H1 (cell line): ENCODE results near the gene DNMT3B. TPM values are rescaled to one million over a fixed set of nuclear protein-coding genes. Genes with fewer than 3 reads are reported as not detected.

ENCODE experiments used
- CTBP2 ChIP-seq: IDR thresholded peaks from 2 replicates; pipeline ENCODE4 v1.7.0; 2011; ENCODE audit warnings: borderline replicate concordance, mild to moderate bottlenecking, moderate library complexity, mixed read lengths, low read length; ENCODE audit not compliant: insufficient read depth, insufficient read length
- GABPA ChIP-seq: IDR thresholded peaks from 2 replicates; pipeline ENCODE4 v1.6.1; 2011; ENCODE audit warnings: mild to moderate bottlenecking, low read length, moderate library complexity, borderline replicate concordance; ENCODE audit not compliant: insufficient read depth
- TAF1 ChIP-seq: IDR thresholded peaks from 2 replicates; pipeline ENCODE4 v1.6.1; 2011; ENCODE audit warnings: mild to moderate bottlenecking, low read depth, low read length
- polyA plus RNA-seq, 7 experiments: library from polyadenylated mRNA; depleted of rRNA in 3 of 7; stranded (reverse) in 5 of 7; unstranded in 2 of 7; fragments of >200 nt in 5 of 7; fragments of 200-250 nt in 2 of 7; gene quantifications; 1 replicate in 5 of 7; 2 replicates in 1 of 7; 4 replicates in 1 of 7; pipeline versions ENCODE4 v1.2.1 to v1.2.3, GENCODE V29; 2011 to 2013; ENCODE audit warnings: missing spikeins in 2 of 7, mixed read lengths in 2 of 7
- total RNA-seq: library from RNA; stranded (reverse); fragmentation: NEBNext Ultra II Directional; extraction: Animal tissue kit (Norgen Biotek cat#: 25700); gene quantifications from 2 replicates; pipeline ENCODE4 v1.2.1, GENCODE V29; 2021
- TF ChIP-seq, protein P1 (sequence below): fragments of 300-600 bp; sonication (generic); IDR thresholded peaks from 2 replicates; pipeline ENCODE4 v1.7.1; 2012; ENCODE audit warnings: low read length, moderate library complexity, mild to moderate bottlenecking, inconsistent platforms; ENCODE audit not compliant: insufficient replicate concordance

DNMT3B gene
- total and polyA plus RNA-seq, 2 of the 8 experiments (the other 6 are each of a cell fraction or from before 2014, with no cell fraction given), result 433 to 1,016 TPM

DNA sequence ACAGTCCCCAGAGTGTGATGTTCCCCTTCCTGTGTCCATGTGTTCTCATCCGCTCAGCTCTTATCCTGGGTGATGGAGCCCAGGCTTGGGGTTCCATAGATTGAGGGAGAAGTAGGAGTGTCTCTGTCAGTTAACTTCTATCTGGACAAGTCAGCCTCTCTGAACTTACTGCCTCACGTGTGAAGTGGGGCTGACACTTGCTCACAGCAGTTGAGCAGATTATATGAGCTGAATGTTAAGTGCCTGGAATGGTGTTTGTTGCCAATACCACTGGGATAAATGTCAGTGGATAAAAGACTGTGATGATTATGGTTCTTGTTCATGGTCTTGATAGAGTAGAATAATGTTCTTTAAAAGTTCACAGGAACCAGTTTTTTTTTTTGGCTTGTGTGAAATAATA is 79.4 kb downstream of the DNMT3B start (continued):
- TF ChIP-seq GABPA (no peak), CTBP2 (no peak), TAF1 (no peak)
- TF ChIP-seq, protein P1, sequence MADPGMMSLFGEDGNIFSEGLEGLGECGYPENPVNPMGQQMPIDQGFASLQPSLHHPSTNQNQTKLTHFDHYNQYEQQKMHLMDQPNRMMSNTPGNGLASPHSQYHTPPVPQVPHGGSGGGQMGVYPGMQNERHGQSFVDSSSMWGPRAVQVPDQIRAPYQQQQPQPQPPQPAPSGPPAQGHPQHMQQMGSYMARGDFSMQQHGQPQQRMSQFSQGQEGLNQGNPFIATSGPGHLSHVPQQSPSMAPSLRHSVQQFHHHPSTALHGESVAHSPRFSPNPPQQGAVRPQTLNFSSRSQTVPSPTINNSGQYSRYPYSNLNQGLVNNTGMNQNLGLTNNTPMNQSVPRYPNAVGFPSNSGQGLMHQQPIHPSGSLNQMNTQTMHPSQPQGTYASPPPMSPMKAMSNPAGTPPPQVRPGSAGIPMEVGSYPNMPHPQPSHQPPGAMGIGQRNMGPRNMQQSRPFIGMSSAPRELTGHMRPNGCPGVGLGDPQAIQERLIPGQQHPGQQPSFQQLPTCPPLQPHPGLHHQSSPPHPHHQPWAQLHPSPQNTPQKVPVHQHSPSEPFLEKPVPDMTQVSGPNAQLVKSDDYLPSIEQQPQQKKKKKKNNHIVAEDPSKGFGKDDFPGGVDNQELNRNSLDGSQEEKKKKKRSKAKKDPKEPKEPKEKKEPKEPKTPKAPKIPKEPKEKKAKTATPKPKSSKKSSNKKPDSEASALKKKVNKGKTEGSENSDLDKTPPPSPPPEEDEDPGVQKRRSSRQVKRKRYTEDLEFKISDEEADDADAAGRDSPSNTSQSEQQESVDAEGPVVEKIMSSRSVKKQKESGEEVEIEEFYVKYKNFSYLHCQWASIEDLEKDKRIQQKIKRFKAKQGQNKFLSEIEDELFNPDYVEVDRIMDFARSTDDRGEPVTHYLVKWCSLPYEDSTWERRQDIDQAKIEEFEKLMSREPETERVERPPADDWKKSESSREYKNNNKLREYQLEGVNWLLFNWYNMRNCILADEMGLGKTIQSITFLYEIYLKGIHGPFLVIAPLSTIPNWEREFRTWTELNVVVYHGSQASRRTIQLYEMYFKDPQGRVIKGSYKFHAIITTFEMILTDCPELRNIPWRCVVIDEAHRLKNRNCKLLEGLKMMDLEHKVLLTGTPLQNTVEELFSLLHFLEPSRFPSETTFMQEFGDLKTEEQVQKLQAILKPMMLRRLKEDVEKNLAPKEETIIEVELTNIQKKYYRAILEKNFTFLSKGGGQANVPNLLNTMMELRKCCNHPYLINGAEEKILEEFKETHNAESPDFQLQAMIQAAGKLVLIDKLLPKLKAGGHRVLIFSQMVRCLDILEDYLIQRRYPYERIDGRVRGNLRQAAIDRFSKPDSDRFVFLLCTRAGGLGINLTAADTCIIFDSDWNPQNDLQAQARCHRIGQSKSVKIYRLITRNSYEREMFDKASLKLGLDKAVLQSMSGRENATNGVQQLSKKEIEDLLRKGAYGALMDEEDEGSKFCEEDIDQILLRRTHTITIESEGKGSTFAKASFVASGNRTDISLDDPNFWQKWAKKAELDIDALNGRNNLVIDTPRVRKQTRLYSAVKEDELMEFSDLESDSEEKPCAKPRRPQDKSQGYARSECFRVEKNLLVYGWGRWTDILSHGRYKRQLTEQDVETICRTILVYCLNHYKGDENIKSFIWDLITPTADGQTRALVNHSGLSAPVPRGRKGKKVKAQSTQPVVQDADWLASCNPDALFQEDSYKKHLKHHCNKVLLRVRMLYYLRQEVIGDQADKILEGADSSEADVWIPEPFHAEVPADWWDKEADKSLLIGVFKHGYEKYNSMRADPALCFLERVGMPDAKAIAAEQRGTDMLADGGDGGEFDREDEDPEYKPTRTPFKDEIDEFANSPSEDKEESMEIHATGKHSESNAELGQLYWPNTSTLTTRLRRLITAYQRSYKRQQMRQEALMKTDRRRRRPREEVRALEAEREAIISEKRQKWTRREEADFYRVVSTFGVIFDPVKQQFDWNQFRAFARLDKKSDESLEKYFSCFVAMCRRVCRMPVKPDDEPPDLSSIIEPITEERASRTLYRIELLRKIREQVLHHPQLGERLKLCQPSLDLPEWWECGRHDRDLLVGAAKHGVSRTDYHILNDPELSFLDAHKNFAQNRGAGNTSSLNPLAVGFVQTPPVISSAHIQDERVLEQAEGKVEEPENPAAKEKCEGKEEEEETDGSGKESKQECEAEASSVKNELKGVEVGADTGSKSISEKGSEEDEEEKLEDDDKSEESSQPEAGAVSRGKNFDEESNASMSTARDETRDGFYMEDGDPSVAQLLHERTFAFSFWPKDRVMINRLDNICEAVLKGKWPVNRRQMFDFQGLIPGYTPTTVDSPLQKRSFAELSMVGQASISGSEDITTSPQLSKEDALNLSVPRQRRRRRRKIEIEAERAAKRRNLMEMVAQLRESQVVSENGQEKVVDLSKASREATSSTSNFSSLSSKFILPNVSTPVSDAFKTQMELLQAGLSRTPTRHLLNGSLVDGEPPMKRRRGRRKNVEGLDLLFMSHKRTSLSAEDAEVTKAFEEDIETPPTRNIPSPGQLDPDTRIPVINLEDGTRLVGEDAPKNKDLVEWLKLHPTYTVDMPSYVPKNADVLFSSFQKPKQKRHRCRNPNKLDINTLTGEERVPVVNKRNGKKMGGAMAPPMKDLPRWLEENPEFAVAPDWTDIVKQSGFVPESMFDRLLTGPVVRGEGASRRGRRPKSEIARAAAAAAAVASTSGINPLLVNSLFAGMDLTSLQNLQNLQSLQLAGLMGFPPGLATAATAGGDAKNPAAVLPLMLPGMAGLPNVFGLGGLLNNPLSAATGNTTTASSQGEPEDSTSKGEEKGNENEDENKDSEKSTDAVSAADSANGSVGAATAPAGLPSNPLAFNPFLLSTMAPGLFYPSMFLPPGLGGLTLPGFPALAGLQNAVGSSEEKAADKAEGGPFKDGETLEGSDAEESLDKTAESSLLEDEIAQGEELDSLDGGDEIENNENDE, result no peak
